ENCODE data around the gene HMX1.

HMX1 gene

GRCh38 chr4:8871417-8872401 is at the start of gene HMX1:
Gene HMX1, minus strand, starts transcription at chr4:8871839. Its CDS starts 225 bp downstream, at chr4:8871614.
- no peak for DNase-seq

- no peak for DNase-seq
These were observed 49.3 kb upstream of the HMX1 start for GRCh38 chr4:8920969-8921368.

DNA sequence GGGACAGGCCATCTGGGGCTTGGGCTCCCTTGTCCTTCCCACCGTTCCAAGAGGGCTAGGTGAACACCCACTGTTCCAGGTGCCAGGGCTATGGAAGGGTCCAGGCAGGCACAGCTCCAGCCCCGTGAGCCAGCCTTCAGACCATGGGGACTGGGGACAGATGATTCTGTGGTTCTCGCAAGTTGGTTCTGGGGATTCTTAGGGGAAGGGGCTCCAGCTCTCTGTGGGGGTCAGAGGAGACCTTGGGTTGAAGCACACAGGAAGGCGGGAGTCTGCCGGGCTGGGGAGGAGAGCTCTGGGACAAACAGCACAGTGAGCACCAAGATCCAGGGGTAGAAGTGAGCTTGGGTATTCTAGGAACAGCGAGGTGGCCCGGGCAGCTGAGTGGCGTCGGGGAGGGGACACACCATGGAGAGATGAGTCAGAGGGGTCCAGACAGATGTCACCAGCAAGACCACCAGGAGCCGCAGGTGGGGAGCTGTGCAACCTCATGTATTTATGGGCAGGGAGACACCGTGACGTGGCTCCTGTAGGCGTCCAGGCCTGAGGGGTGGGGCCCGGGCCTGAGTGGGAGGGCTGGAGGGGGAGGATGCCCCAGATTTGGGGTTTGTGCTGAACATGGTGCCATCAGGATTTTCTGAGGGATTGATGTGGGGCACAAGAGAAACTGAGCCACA is 48.8 kb upstream of the HMX1 start:
- DNase-seq, result no peak

DNA sequence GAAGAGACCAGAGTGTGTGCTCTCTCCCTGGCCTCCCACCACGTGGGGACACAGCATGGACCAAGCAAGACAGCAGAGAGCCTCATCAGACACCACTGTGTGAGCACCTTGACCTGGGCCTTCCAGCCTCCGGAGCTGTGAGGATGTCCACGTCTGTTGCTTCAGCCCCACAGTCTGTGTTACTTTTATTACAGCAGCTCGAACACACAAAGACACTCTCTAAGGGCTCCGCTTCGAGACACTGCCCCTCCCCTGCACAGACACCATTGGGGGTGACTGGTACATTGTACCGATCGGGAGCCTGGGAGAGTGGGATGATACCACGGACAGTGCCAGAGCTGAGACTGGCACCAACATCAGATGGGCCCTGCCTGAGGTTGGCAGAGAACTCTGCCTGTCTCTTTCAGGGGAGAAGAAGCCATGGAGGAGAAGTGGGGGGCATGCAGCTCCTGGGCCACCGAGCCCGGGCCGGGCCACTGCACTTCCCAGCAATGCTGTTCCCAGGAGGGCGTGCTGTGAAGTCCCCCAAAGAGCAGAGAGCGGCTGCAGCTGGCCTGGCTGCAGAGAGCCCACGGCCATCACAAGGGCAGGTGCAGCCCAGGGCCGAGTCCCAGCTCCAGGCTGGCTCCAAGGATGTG is 48.1 kb upstream of the HMX1 start:
- DNase-seq, result no peak

- no peak for DNase-seq
These were observed 46.5 kb upstream of the HMX1 start for GRCh38 chr4:8917868-8918783.

DNA sequence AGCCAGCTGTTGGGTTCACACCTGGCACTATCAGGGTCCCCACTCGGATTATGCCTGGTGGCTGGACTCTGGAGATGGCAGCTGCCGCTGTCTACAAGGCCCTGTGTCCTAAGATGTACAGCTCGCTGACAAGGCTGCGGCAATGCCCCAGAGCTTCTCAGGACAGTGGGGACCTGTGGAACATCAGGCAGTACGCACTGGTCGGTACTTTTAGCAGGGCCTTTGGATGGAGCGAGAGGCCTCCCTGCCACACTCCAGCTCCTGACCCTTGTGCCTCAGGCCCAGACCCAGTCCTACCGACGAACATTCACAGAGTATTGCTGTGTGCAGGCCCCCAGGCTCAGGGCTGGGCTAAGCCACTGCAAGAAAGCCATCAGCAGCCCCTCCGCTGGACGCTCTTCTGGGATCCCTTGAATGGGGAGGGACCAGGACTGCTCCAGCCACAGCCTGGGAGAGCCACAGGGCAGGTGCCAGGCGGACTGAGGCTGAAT is 45.7 kb upstream of the HMX1 start:
- DNase-seq, result no peak

GRCh38 chr4:8916906-8917305 is 45.3 kb upstream of the HMX1 start:
- no peak for DNase-seq

GRCh38 chr4:8916351-8916885 is 44.8 kb upstream of the HMX1 start:
- no peak for DNase-seq

DNA sequence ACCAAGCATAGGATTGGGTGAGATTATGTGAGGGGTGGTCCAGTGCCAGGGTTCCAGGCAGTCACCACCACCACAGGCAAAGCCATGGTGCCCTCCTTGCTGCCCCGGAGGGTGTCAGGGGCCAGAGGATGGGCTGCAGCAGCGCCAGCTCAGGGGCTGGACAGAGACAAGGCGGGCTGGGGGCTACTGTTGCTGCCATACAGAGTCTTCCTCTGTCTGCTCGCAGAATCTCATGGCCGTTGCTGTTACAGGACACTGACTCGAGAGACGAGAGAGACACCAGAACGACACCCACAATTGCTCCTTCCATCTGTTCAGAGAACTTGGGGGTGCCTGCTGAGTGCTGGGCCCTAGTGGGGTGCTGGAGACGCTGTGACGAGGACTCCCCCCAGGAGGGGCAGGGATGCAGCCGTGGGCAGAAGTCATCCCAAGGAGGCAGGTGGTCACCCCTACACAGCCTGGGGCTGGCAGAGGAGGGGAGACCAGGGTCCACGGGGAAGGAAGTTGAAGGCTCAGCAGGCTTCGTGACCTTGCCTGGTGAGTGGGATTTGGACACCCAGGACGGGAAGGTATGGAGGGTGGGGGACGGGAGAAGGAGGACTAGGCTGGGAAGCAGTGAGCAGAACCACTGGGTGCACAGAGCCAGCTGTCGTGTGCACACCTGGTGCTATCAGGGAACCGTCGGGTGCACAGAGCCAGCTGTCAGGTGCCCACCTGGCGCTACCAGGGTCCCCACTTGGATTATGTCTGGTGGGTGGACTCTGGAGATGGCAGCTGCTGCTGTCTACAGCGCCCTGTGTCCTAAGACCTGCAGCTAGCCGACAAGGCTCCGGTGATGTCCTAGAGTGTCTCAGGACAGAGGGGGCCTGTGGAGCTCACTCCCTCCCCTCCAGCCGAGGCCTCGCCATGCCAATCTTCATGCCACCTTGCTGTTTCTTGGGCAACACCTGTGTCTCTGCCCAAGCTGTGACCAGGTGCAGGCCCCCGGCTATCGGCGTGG is 43.9 kb upstream of the HMX1 start:
- DNase-seq, result no peak

- DNase-seq, result no peak
These were observed 43.0 kb upstream of the HMX1 start for GRCh38 chr4:8914461-8915171.

DNA sequence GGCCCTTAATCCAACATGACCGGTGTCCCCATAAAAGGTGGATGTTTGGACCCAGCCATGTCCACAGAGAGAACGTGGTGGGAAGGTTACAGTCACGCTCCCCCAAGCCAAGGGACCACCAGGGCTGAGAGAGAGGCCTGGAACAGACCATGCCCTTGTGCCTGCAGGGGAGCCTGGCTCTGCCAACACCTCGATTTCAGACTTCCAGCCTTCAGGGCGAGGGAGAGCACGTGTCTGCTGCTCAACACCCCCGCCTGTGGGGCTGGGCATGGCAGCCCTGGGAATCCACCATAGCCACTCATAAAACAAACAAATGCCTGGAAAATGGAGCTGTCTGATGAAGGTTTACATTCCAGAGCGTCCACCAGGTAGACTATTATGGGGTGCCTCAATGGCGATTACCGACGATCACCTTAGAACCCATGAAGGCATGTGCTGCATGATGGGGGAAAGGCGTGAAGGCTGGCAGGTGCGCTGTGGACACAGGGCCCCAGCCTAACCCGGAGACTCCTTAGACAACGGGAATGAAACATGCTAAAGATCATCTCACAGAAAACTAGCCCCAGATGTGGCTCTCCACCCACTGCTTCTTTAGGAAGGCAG is 42.3 kb upstream of the HMX1 start:
- no peak for DNase-seq

GRCh38 chr4:8913121-8913857 is 41.6 kb upstream of the HMX1 start:
- no peak for DNase-seq

DNA sequence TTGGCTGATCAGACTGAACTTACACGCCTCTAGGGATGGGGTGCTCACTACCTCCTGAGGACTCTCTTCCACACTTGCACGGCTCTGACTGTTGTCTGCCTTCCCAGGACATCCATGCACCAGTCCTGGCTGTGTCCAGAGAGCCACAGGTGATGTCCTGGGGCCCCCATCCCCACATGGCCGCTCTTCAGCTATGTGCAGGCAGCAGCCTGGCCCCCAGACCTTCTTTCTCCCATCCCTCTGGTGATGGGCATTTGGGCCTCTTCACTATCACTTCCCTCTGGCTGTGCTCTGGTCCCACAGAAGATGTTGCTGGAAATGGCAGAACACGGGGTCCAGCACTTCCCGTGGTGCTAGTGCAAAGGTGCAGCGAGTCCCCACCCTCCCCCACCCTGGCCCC is 40.9 kb upstream of the HMX1 start:
- no peak for DNase-seq

DNA sequence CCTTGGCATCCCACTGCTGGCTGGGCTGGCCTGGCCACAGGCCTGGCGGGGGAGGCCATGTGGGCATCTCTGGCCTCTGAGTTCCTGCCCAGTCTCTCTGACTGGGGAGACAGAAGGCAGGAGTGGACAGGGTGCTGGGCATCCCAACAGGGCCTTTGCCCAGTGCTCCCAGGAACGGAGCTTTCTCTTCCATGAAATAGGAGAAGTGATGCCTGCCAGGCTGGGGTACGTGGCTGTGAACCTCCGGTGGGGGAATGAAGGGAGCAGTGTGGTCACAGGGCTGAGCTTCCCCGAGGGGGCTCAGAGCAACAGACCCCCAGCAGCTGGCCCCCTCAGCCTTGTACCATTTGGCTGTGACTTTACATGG is 40.4 kb upstream of the HMX1 start:
- DNase-seq, result no peak

GRCh38 chr4:8911316-8912088 is 39.9 kb upstream of the HMX1 start:
- peak; percentile 11 for DNase-seq

GRCh38 chr4:8910822-8911315 is 39.2 kb upstream of the HMX1 start:
- DNase-seq, result no peak

DNA sequence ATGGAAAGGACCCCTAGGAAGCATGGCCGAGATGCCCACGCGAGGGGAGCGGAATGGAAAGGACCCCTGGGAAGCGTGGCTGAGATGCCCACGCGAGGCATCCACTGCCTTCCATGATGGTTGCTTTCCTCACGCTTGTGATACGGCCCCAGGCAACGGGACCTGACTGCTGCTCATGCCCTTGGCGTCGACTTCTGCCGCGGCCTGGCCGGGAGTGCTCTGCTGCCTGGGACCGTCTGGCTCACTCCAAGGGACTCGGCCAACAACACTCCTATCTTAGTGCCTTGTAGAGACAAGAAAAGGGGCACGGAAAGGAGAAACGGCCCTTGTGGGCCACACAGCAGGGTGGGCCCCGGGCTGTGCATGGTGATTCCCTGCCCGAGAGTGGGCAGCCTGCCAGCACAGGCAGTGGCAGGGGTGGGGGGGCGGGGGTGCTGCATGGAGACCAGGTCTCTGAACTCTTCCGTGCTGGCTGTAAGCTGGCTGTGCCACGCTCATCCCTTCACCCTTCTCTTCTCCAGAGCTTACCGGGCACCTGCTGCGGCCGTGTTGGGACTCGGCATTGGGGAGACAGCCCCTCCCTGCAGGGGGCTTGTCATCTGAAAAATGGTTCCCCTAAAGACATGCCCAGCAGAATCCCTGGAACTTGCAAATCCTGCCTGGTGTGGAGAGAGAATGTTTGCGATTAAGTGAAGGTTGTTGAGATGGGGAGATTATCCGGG is 38.6 kb upstream of the HMX1 start:
- DNase-seq, result no peak
